Mesodermal cell (in vitro differentiated cells): Measurements from ENCODE around the gene REEP1.

Experiments used
- H3K27ac ChIP-seq: 2 replicates; pipeline ENCODE4 v1.7.0; 2013; ENCODE audit warnings: mild to moderate bottlenecking, low read depth, low read length, moderate library complexity; ENCODE audit not compliant: severe bottlenecking
- H3K36me3 ChIP-seq: 2 replicates; pipeline ENCODE4 v1.7.1; 2013; ENCODE audit warnings: mild to moderate bottlenecking, low read length, moderate library complexity; ENCODE audit not compliant: control insufficient read depth, insufficient read depth
- H3K4me1 ChIP-seq: one replicate; pipeline ENCODE4 v1.7.1; 2013; ENCODE audit warnings: mild to moderate bottlenecking, low read length; ENCODE audit not compliant: insufficient read depth, control insufficient read depth, poor library complexity, severe bottlenecking
- H3K4me3 ChIP-seq: 2 replicates; pipeline ENCODE4 v1.7.0; 2013; ENCODE audit warnings: low read length, control low read depth, mild to moderate bottlenecking; ENCODE audit not compliant: insufficient read depth, poor library complexity, severe bottlenecking; ENCODE audit errors: extremely low read depth
- H3K9me3 ChIP-seq: 2 replicates; pipeline ENCODE4 v1.7.1; 2013; ENCODE audit warnings: mild to moderate bottlenecking, low read length, moderate library complexity; ENCODE audit not compliant: control insufficient read depth
- WGBS, 2 experiments: methylation state at CpG; one replicate each; pipeline ENCODE4 v1.1.5; 2013; ENCODE audit warnings: missing lambda C conversion rate in 2 of 2; ENCODE audit not compliant: insufficient coverage in 2 of 2; 5-methylcytosine and 5-hydroxymethylcytosine counted together

The REEP1 gene

DNA sequence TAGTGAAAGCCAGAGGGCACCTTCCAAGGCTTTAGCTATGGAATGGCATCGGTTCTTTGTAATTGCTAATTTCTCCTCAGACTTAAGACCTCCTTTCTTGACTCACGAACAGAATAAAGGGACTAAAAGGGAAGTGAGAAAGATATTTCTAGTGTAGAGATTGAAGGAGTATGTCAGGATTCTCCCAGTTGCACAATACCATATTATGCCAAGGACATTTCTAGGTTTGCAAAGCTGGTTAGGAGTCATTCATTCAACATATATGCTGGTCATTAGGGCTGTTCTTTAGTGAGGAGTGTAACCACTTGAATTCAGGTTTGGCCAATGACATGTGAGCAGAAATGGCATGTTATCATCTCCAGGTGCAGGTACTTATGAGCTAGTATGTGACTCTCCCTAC lies 7.4 kb downstream of the REEP1 start:
- Histone ChIP-seq H3K36me3 (no peaks in the 10 kb centered on the region), H3K4me3 (no peak overlapping the region), H3K9me3 (no peaks in the 10 kb centered on the region), H3K27ac (no peak overlapping the region), H3K4me1 (no peaks in the 10 kb centered on the region)
- 100% methylated on average over 1 of the region's 2 CpGs; no CpG with 5 or more reads in 1 of the 2 experiments for WGBS, 2 experiments

DNA sequence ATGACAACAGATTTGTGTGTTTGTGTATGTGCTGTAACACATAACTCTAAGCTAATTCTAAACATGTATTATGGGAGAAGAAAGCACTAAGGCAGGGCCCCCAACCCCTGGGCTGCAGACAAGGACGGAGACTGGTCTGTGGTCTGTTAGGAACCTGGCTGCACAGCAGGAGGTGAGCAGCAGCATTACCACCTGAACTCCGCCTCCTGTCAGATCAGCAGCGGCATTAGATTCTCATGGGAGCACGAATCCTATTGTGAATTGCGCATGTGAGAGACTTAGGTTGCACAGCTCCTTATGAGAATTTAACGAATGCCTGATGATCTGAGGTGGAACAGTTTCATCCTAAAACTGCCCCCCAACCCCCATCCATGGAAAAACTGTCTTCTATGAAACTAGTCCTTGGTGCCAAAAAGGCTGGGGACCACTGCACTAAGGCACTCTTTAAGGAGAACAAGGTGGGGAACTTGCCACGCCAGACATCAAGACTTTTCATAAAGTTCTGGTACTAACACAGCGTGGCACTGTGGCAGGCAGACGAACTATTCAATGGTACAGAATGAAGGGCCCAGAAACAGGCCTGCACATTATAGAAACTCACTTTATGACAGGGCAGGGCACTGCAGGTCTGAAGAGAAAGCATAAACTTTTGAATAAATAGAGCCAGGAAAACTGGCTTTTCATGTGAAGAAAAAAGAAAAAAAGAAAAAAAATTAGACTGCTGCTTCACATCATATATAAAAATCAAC lies 14.0 kb downstream of the REEP1 start:
- no peaks in the 10 kb centered on the region for H3K9me3 ChIP-seq
- no peaks in the 10 kb centered on the region for H3K36me3 ChIP-seq
- H3K4me3 ChIP-seq: no peak overlapping the region
- 76 to 85% methylated on average over 8 of the region's 9 CpGs for WGBS, 2 experiments
- H3K27ac ChIP-seq: no peak overlapping the region
- H3K4me1 ChIP-seq: no peaks in the 10 kb centered on the region

DNA sequence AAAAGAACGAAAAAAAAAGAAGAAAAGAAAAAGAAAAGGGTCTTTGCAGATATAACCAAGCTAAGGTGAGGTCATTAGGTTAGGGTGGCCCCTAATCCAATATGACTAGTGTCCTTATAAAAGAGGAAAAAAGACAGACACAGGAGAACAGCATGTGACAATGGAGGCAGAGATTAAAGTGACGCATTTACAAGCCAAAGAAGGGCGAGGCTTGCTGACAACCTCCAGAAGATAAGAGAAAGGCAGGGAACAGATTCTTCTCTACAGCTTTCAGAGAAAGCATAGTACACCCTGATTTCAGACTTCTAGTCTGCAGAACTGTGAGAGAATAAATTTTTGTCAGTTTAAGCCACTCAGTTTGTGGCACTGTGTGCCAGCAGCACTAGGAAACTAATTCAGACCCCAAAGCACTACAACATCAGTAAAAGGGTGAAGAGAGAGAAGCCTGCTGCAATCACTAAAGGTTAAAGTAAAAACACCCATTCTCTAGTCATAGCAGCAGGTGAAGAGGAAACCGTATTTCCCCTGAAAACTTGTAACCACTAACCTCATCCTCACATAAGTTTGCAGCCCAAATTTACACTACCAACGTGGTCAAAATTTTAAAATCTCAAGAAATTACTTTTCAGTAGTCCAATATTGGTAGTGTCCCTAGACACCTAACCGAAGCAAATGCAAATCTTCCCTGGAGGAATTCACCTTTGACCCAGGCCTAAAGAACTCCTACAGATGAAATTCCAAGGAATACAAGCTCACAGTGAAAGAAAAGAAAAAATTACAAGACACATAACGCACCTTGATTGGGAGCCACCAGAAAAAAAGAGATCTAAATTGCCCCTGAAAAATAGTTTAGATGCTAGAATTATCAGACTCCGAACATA lies 17.5 kb downstream of the REEP1 start:
- Histone ChIP-seq H3K27ac (no peak overlapping the region), H3K4me3 (no peak overlapping the region), H3K36me3 (no peaks in the 10 kb centered on the region), H3K9me3 (no peaks in the 10 kb centered on the region), H3K4me1 (no peaks in the 10 kb centered on the region)
- 63 to 81% methylated on average over 2 to 4 of the region's 8 CpGs for WGBS, 2 experiments

DNA sequence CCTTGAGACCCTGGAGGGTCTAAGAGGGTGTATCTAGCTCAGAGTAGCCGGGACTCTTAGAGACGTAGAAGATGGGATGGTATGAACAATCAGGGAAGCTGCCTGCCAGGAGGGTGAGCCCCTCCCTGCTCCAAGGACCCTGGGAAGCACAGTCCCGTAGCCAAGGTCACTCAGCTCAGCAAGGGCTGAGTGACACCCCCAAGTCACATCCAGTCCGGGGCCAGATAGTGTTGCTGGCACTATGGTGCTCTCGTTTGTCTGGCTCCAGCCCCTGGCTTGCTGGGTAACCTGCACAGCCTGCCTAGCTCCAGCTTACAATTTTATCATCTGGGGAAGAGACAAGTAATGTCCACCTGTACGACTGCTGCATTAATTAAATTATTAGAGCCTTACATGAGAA lies 22.3 kb downstream of the REEP1 start:
- Histone ChIP-seq H3K36me3 (no peaks in the 10 kb centered on the region), H3K9me3 (no peaks in the 10 kb centered on the region), H3K4me1 (no peaks in the 10 kb centered on the region), H3K27ac (no peak overlapping the region), H3K4me3 (no peak overlapping the region)
- WGBS, 2 experiments: 74 to 93% methylated on average over 3 to 5 of the region's 6 CpGs

DNA sequence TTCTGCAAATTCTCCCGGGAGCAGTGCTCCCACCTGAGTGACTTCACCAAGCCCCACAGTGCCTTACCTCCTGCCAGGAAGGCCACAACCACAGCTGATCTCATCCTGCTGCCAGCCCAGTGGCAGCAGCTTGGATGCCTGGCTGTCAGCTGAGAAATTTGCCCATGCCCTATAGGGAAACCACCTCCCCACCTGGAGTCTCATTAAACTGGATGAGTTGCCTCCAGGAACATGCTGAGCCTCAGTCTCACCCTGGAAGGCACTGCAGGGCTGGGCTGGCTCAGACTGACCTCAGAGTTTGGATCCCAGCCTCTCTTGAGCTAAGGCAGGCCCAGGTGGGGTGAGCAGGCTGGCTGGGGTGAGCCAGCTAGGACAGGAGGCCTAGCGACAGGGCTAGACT lies 23.3 kb downstream of the REEP1 start:
- WGBS, 2 experiments: 88 to 100% methylated on average over 1 of the region's 2 CpGs

DNA sequence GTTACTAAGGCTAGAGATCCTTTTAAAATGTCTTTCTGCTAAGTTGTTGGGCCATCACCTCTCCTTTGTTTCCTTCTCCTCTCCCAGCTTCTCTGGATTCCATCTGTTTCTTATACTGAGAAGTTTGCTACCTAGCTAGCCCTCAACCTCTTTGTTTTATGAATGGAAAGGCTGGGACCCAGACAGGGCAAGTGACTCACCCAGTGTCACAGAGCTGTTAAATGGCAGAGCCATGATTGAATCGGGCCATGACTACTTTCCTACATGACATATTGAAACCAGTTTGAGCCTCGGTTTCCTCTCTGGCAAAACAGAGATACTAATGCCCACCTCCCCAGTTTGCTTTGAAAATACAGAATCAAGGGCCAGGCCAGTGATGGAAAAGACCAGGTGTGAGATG lies 24.1 kb downstream of the REEP1 start:
- H3K36me3 ChIP-seq: no peaks in the 10 kb centered on the region
- H3K27ac ChIP-seq: no peak overlapping the region
- H3K9me3 ChIP-seq: no peaks in the 10 kb centered on the region
- 60 to 100% methylated on average over 1 of the region's 2 CpGs for WGBS, 2 experiments
- no peaks in the 10 kb centered on the region for H3K4me1 ChIP-seq
- no peak overlapping the region for H3K4me3 ChIP-seq

More for the DNA sequence above, 23.3 kb downstream of the REEP1 start:
- no peaks in the 10 kb centered on the region for H3K9me3 ChIP-seq
- H3K4me3 ChIP-seq: no peak overlapping the region
- H3K4me1 ChIP-seq: no peaks in the 10 kb centered on the region
- H3K27ac ChIP-seq: no peak overlapping the region
- no peaks in the 10 kb centered on the region for H3K36me3 ChIP-seq

DNA sequence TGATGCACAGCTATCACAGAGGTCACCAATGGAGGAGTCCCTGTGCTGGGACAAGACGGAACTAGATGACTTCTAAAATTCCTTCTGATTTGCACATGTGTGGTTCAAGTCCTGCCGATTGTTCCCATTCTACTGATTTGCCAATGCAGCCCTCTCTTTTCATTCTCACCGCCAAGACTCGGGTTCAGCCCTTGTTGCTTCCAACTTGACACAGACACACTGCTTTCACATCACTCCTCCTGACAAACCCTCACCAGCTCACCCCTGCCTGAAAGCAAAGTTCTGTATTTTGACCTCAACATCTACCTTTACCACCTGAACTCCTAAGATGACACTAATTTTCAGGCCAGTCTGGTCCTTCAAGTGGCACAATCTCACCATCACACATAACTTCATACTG lies 25.5 kb downstream of the REEP1 start:
- Histone ChIP-seq H3K4me1 (no peaks in the 10 kb centered on the region), H3K9me3 (no peaks in the 10 kb centered on the region), H3K4me3 (no peak overlapping the region), H3K36me3 (no peaks in the 10 kb centered on the region), H3K27ac (no peak overlapping the region)
- WGBS, 2 experiments: 89 to 97% methylated on average over 4 of the region's 4 CpGs

DNA sequence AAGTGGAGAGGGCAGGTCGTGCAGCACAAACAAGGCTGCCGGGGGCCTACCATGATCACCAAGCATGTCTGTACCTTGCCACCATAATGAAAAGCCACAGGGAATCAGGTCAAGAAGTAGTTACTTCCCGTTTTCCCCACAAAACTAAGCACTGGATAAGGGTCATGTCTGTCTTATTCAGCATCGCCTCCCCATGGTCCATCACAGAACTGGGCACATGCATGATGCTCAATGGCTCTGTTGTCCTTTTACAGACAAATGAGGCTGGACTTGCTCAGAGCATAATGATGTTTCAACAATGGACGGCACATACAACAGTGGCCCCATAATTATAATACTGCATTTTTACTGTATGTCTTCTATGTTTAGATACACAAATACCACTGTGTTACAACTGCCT lies 27.5 kb downstream of the REEP1 start:
- WGBS, 2 experiments: 85 to 93% methylated on average over 2 to 4 of the region's 5 CpGs
- H3K27ac ChIP-seq: no peak overlapping the region
- H3K9me3 ChIP-seq: no peaks in the 10 kb centered on the region
- no peaks in the 10 kb centered on the region for H3K36me3 ChIP-seq
- H3K4me1 ChIP-seq: no peaks in the 10 kb centered on the region
- no peak overlapping the region for H3K4me3 ChIP-seq

DNA sequence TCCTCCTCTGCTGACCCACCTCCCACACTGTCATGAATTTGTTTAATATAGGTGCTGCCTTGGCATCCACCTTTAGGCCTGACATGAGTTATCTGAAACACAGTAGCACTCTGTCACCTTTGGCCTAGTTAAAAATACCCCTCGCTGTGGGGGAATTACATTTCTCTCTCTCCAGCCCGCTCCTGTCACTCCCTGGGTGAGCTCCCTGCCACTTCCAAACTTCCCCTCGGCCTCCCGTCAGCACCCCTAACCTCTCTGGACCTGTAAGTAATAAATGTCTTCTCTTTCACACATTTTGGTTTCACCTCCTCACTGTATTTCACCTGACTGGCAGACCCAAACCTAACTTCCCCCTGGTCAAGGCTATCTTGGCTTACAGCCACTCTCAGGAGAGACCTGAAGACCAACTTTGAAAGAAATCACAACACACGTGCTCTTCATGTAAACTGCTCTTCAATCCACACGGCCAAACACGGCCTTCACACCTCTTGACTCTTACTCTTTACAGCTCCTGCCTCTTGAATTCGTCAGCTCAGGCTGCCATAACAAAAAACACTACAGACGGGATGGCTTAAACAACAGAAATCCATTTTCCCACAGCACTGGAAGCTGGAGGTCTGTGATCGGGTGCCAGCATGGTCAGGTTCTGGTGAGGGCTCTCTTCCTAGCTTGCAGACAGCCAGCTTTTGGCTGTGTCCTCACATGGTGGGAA lies 28.3 kb downstream of the REEP1 start:
- no peaks in the 10 kb centered on the region for H3K4me1 ChIP-seq
- no peak overlapping the region for H3K4me3 ChIP-seq
- H3K27ac ChIP-seq: no peak overlapping the region
- no peaks in the 10 kb centered on the region for H3K36me3 ChIP-seq
- 85 to 86% methylated on average over 5 to 7 of the region's 10 CpGs for WGBS, 2 experiments
- no peaks in the 10 kb centered on the region for H3K9me3 ChIP-seq

DNA sequence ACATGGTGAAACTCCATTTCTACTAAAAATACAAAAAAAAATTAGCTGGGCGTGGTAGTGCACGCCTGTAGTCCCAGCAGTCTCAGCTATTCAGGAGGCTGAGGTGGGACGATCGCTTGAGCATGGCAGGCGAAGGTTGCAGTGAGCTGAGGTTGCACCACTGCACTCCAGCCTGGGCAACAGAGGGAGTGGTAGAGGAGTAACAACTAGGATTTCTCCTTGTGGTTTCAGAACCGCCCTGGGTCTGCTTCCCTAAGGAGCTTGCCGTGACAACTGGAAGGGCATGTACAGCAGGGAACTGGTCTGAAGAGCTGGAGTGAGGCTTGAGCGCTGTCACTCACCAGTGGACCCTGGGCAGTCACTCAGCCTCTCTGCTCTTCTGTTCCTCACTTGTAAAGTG lies 29.1 kb downstream of the REEP1 start:
- Histone ChIP-seq H3K9me3 (no peaks in the 10 kb centered on the region), H3K36me3 (no peaks in the 10 kb centered on the region), H3K4me3 (no peak overlapping the region), H3K4me1 (no peaks in the 10 kb centered on the region), H3K27ac (no peak overlapping the region)
- WGBS, 2 experiments: 88 to 93% methylated on average over 8 of the region's 8 CpGs
